ENCODE results near the gene GPC6. TPM values are rescaled to one million over a fixed set of nuclear protein-coding genes. Genes with fewer than 3 reads are reported as not detected.
A peak's percentile ranks its signal among the peaks of the same experiment; 100 is the strongest.

GPC6 gene
- total RNA-seq, 1 donor from 2014 or later: 50.3 TPM

- Mint-ChIP-seq H3K9me3 (ENCODE audit: low read depth) (no peaks in the 10 kb centered on the region), H3K27ac (no peak overlapping the region), H3K4me1 (ENCODE audit: low read depth) (peaks cover 15% of the 10 kb centered on the region), H3K27me3 (no peaks in the 10 kb centered on the region), H3K4me3 (ENCODE audit: low read depth) (no peak overlapping the region), H3K36me3 (ENCODE audit: insufficient read depth) (peaks cover 1% of the 10 kb centered on the region)
- TF ChIP-seq CTCF (IDR thresholded peaks at IDR 0.05; ENCODE audit: unreplicated experiment): no peak
- no peak for DNase-seq (ENCODE audit: low spot score, unreplicated experiment)
These were observed 327.9 kb downstream of the GPC6 start for GRCh38 chr13:93554514-93554913.

- Mint-ChIP-seq H3K27me3 (no peaks in the 10 kb centered on the region), H3K4me3 (ENCODE audit: low read depth) (no peak overlapping the region), H3K27ac (no peak overlapping the region), H3K36me3 (ENCODE audit: insufficient read depth) (peaks cover 1% of the 10 kb centered on the region), H3K9me3 (ENCODE audit: low read depth) (no peaks in the 10 kb centered on the region), H3K4me1 (ENCODE audit: low read depth) (peaks cover 14% of the 10 kb centered on the region)
- TF ChIP-seq CTCF (IDR thresholded peaks at IDR 0.05; ENCODE audit: unreplicated experiment): no peak
- DNase-seq (ENCODE audit: low spot score, unreplicated experiment): no peak
These were observed 332.0 kb downstream of the GPC6 start for GRCh38 chr13:93558637-93559036.

- Mint-ChIP-seq H3K4me3 (ENCODE audit: low read depth) (no peak overlapping the region), H3K27ac (no peak overlapping the region), H3K27me3 (no peaks in the 10 kb centered on the region), H3K36me3 (ENCODE audit: insufficient read depth) (peaks cover 1% of the 10 kb centered on the region), H3K4me1 (ENCODE audit: low read depth) (peaks cover 14% of the 10 kb centered on the region), H3K9me3 (ENCODE audit: low read depth) (no peaks in the 10 kb centered on the region)
- no peak for DNase-seq (ENCODE audit: low spot score, unreplicated experiment)
- no peak for TF ChIP-seq CTCF (IDR thresholded peaks at IDR 0.05; ENCODE audit: unreplicated experiment)
These were observed 333.1 kb downstream of the GPC6 start for GRCh38 chr13:93559718-93560117.

- H3K27ac Mint-ChIP-seq: peak overlapping the region; percentile 5
- peaks cover 7% of the 10 kb centered on the region for H3K4me1 Mint-ChIP-seq (ENCODE audit: low read depth)
- no peak for TF ChIP-seq CTCF (IDR thresholded peaks at IDR 0.05; ENCODE audit: unreplicated experiment)
- no peaks in the 10 kb centered on the region for H3K9me3 Mint-ChIP-seq (ENCODE audit: low read depth)
- DNase-seq (ENCODE audit: low spot score, unreplicated experiment): no peak
- no peak overlapping the region for H3K4me3 Mint-ChIP-seq (ENCODE audit: low read depth)
- H3K27me3 Mint-ChIP-seq: no peaks in the 10 kb centered on the region
- H3K36me3 Mint-ChIP-seq (ENCODE audit: insufficient read depth): no peaks in the 10 kb centered on the region
These were observed 335.1 kb downstream of the GPC6 start for GRCh38 chr13:93561576-93562225.

GRCh38 chr13:93562676-93563075 lies 336.1 kb downstream of the GPC6 start:
- no peak for TF ChIP-seq CTCF (IDR thresholded peaks at IDR 0.05; ENCODE audit: unreplicated experiment)
- no peak overlapping the region for H3K4me3 Mint-ChIP-seq (ENCODE audit: low read depth)
- no peak for DNase-seq (ENCODE audit: low spot score, unreplicated experiment)
- no peaks in the 10 kb centered on the region for H3K27me3 Mint-ChIP-seq
- H3K9me3 Mint-ChIP-seq (ENCODE audit: low read depth): no peaks in the 10 kb centered on the region
- H3K36me3 Mint-ChIP-seq (ENCODE audit: insufficient read depth): no peaks in the 10 kb centered on the region
- H3K4me1 Mint-ChIP-seq (ENCODE audit: low read depth): peaks cover 7% of the 10 kb centered on the region
- H3K27ac Mint-ChIP-seq: no peak overlapping the region

Measured in progenitor cell of endocrine pancreas (in vitro differentiated cells).